K562 (cell line): ENCODE measurements around the gene ATXN7L2. TPM values are rescaled to one million over a fixed set of nuclear protein-coding genes. Genes with fewer than 3 reads are reported as not detected.

Experiments
- ARHGAP35 ChIP-seq: fragments of 450-650 bp; IDR thresholded peaks from 2 replicates; pipeline ENCODE4 v1.6.1; 2018; ENCODE audit not compliant: partially characterized antibody
- BHLHE40 ChIP-seq: IDR thresholded peaks from 2 replicates; pipeline ENCODE4 v1.6.1; 2011; ENCODE audit warnings: low read length, improper control_type of control experiment
- CHCHD3 ChIP-seq: fragments of 250-450 bp; sonication (Bioruptor Pico); IDR thresholded peaks from 2 replicates; pipeline ENCODE4 v2.1.2; 2022; ENCODE audit warnings: mild to moderate bottlenecking
- CSDE1 ChIP-seq, 2 experiments: fragments of 450-650 bp; IDR thresholded peaks; 2 replicates each; pipeline ENCODE4 v1.6.1; 2016; ENCODE audit warnings: mild to moderate bottlenecking in 1 of 2
- DACH1 ChIP-seq: fragments of 450-650 bp; IDR thresholded peaks from 2 replicates; pipeline ENCODE4 v1.6.1; 2018; ENCODE audit not compliant: partially characterized antibody
- HDAC2 ChIP-seq: fragments of 450-650 bp; IDR thresholded peaks from 2 replicates; pipeline ENCODE4 v1.6.1; 2016; ENCODE audit warnings: mild to moderate bottlenecking
- HMG20B ChIP-seq: fragments of 250-450 bp; sonication (Bioruptor Pico); IDR thresholded peaks from 2 replicates; pipeline ENCODE4 v1.5.0; 2021; ENCODE audit warnings: mild to moderate bottlenecking
- MNT ChIP-seq, 2 experiments: fragments of 450-650 bp; conservative IDR thresholded peaks; 2 replicates each; pipeline ENCODE4 v1.6.1; 2017; ENCODE audit warnings: mild to moderate bottlenecking in 2 of 2, moderate library complexity in 2 of 2
- NCOA6 ChIP-seq: fragments of 450-650 bp; IDR thresholded peaks from 2 replicates; pipeline ENCODE4 v1.6.1; 2017; ENCODE audit warnings: mild to moderate bottlenecking
- NR2C1 ChIP-seq, 2 experiments: fragments of 450-650 bp; IDR thresholded peaks; 2 replicates each; pipeline ENCODE4 v1.6.1; 2017; ENCODE audit warnings: mild to moderate bottlenecking in 2 of 2, antibody characterized with exemption in 1 of 2, inconsistent platforms in 1 of 2, missing compliant biosample characterization in 1 of 2, missing genetic modification characterization in 1 of 2
- POLR2H ChIP-seq: IDR thresholded peaks from 2 replicates; pipeline ENCODE4 v1.6.1; 2016; ENCODE audit warnings: missing genetic modification characterization, low read depth, mild to moderate bottlenecking, control low read depth, missing compliant biosample characterization, moderate library complexity
- RBM22 ChIP-seq: fragments of 200-400 bp; formaldehyde crosslinking; IDR thresholded peaks from 2 replicates; pipeline ENCODE4 v1.6.1; 2018; ENCODE audit warnings: low read length, low read depth; ENCODE audit not compliant: poor library complexity, severe bottlenecking
- RBM25 ChIP-seq: fragments of 200-400 bp; formaldehyde crosslinking; IDR thresholded peaks from 2 replicates; pipeline ENCODE4 v1.6.1; 2018; ENCODE audit warnings: low read length, low read depth, moderate library complexity; ENCODE audit not compliant: severe bottlenecking
- RFX5 ChIP-seq: IDR thresholded peaks from 2 replicates; pipeline ENCODE4 v1.6.1; 2011; ENCODE audit warnings: low read depth, mild to moderate bottlenecking, improper control_type of control experiment, low read length
- SMAD2 ChIP-seq: fragments of 150-350 bp; IDR thresholded peaks from 2 replicates; pipeline ENCODE4 v1.6.1; 2014; ENCODE audit warnings: low read depth, mild to moderate bottlenecking, low read length
- SMAD4 ChIP-seq: fragments of 250-450 bp; sonication (Bioruptor Pico); conservative IDR thresholded peaks from 2 replicates; pipeline ENCODE4 v1.8.0; 2021; ENCODE audit warnings: inconsistent platforms, mild to moderate bottlenecking, moderate library complexity
- SNRNP70 ChIP-seq: fragments of 200-400 bp; formaldehyde crosslinking; optimal IDR thresholded peaks from 2 replicates; pipeline ENCODE3; 2017; ENCODE audit warnings: low read depth, low read length
- STAT5B ChIP-seq: fragments of 250-450 bp; sonication (Bioruptor Pico); IDR thresholded peaks from 2 replicates; pipeline ENCODE4 v1.8.0; 2021; ENCODE audit warnings: mild to moderate bottlenecking, inconsistent platforms
- YY1 ChIP-seq, 3 experiments: IDR thresholded peaks; 2 replicates each; pipeline ENCODE4 v1.6.1; 2011; ENCODE audit warnings: low read length in 2 of 3, mild to moderate bottlenecking in 2 of 3, moderate library complexity in 2 of 3, borderline replicate concordance in 1 of 3, control low read depth in 1 of 3, low read depth in 1 of 3; ENCODE audit not compliant: insufficient read depth in 3 of 3, insufficient replicate concordance in 2 of 3, control insufficient read depth in 1 of 3, insufficient read length in 1 of 3; ENCODE audit errors: extremely low read depth in 1 of 3
- ZNF311 ChIP-seq: fragments of 250-450 bp; sonication (Bioruptor Pico); IDR thresholded peaks from 2 replicates; pipeline ENCODE4 v1.4.0; 2020; ENCODE audit warnings: mild to moderate bottlenecking, moderate library complexity
- ZNF347 ChIP-seq: fragments of 450-650 bp; formaldehyde crosslinking; IDR thresholded peaks from 2 replicates; pipeline ENCODE4 v1.4.0; 2020; ENCODE audit warnings: low read depth, mild to moderate bottlenecking, moderate library complexity
- polyA plus RNA-seq, 8 experiments: library from polyadenylated mRNA; depleted of rRNA in 4 of 8; stranded (reverse) in 5 of 8; unstranded in 3 of 8; fragments of >200 nt; fragmentation: Nextera tagmentation in 2 of 8; fragmentation: Illumina TruSeq in 1 of 8; extraction: Ambion mirVana in 2 of 8; extraction: Trizol in 1 of 8; gene quantifications; 2 replicates each; pipeline versions ENCODE4 v1.2.1 to v1.2.3, GENCODE V29; 2011 to 2014; ENCODE audit warnings: inconsistent platforms in 1 of 8, missing spikeins in 1 of 8
- total RNA-seq, 7 experiments: library from RNA; depleted of rRNA in 6 of 7; stranded (reverse); fragments of >200 nt in 6 of 7; fragmentation: Illumina TruSeq in 2 of 7; extraction: Trizol in 2 of 7; gene quantifications; 2 replicates each; pipeline versions ENCODE4 v1.2.1 to v1.2.3, GENCODE V29; 2011 to 2021; ENCODE audit warnings: low replicate concordance in 1 of 7
- TF ChIP-seq, protein P1 (sequence below): fragments of 250-450 bp; sonication (Bioruptor Pico); IDR thresholded peaks from 2 replicates; pipeline ENCODE4 v1.8.0; 2021; ENCODE audit warnings: mild to moderate bottlenecking, moderate library complexity
- TF ChIP-seq, protein P2 (sequence below): fragments of 250-450 bp; sonication (Bioruptor Pico); IDR thresholded peaks from 2 replicates; pipeline ENCODE4 v1.9.0; 2021; ENCODE audit warnings: mild to moderate bottlenecking, inconsistent platforms

The ATXN7L2 gene
- total and polyA plus RNA-seq, 9 of the 15 experiments (the other 6 are each of a cell fraction or from before 2014, with no cell fraction given): 0.21 to 10.4 (median 5.8) TPM

GRCh38 chr1:109509176-109510134 lies 25.8 kb downstream of the ATXN7L2 start, which contains the start of gene AMIGO1 (continued):
- TF ChIP-seq ARHGAP35 (no peak), POLR2H (no peak), SMAD2 (no peak), RFX5 (no peak), SMAD4 (peak; percentile 83), RBM25 (no peak), CHCHD3 (CRISPR knock-in tag) (no peak), RBM22 (no peak), ZNF311 (no peak), STAT5B (CRISPR knock-in tag) (no peak), DACH1 (no peak), SNRNP70 (no peak), NCOA6 (no peak), HMG20B (CRISPR knock-in tag) (no peak), MNT (conservative IDR thresholded peaks at IDR 0.05) (peak; percentile 76 to 81), HDAC2 (no peak), ZNF347 (CRISPR knock-in tag) (no peak), NR2C1 (IDR thresholded peaks at IDR 0.05) (no peak), NR2C1 (tag; IDR thresholded peaks at IDR 0.05) (no peak), BHLHE40 (peak; percentile 90), YY1 (IDR thresholded peaks at IDR 0.05; ENCODE audit: borderline replicate concordance in 1 of 3, control insufficient read depth in 1 of 3, extremely low read depth in 1 of 3, insufficient read depth in 3 of 3, insufficient read length in 1 of 3, insufficient replicate concordance in 2 of 3, low read depth in 1 of 3, low read length in 2 of 3) (no peak), CSDE1 (IDR thresholded peaks at IDR 0.05) (no peak)
- TF ChIP-seq, protein P1, sequence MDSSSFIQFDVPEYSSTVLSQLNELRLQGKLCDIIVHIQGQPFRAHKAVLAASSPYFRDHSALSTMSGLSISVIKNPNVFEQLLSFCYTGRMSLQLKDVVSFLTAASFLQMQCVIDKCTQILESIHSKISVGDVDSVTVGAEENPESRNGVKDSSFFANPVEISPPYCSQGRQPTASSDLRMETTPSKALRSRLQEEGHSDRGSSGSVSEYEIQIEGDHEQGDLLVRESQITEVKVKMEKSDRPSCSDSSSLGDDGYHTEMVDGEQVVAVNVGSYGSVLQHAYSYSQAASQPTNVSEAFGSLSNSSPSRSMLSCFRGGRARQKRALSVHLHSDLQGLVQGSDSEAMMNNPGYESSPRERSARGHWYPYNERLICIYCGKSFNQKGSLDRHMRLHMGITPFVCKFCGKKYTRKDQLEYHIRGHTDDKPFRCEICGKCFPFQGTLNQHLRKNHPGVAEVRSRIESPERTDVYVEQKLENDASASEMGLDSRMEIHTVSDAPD (CRISPR knock-in tag): no peak
- TF ChIP-seq, protein P2, sequence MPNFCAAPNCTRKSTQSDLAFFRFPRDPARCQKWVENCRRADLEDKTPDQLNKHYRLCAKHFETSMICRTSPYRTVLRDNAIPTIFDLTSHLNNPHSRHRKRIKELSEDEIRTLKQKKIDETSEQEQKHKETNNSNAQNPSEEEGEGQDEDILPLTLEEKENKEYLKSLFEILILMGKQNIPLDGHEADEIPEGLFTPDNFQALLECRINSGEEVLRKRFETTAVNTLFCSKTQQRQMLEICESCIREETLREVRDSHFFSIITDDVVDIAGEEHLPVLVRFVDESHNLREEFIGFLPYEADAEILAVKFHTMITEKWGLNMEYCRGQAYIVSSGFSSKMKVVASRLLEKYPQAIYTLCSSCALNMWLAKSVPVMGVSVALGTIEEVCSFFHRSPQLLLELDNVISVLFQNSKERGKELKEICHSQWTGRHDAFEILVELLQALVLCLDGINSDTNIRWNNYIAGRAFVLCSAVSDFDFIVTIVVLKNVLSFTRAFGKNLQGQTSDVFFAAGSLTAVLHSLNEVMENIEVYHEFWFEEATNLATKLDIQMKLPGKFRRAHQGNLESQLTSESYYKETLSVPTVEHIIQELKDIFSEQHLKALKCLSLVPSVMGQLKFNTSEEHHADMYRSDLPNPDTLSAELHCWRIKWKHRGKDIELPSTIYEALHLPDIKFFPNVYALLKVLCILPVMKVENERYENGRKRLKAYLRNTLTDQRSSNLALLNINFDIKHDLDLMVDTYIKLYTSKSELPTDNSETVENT (CRISPR knock-in tag): no peak
